PC-3 (cell line): Measurements from ENCODE around the gene SYMPK. TPM values are rescaled to one million over a fixed set of nuclear protein-coding genes. Genes with fewer than 3 reads are reported as not detected.
A peak's percentile ranks its signal among the peaks of the same experiment; 100 is the strongest.

Experiments
- ATAC-seq: fragments of 200-7000 bp; cut with Tn5 transposase; 2 replicates; pipeline ENCODE4 v1.9.1; 2020; ENCODE audit warnings: mild to moderate bottlenecking, moderate library complexity
- BruUV-seq: library from RNA; stranded (reverse); fragments of 400-500 nt; replicated peaks from 2 replicates; lab custom pipeline; 2021; lab: Mats Ljungman, UMichigan
- CTCF ChIA-PET: fragments of 300-600 bp; sonication (Branson Sonifier 250); formaldehyde crosslinking; loops from one replicate; lab custom pipeline; 2022; ENCODE audit warnings: antibody characterized with exemption; lab: Charles Lee
- POLR2A ChIA-PET: fragments of 300-600 bp; sonication (Branson Sonifier 250); formaldehyde crosslinking; loops from one replicate; lab custom pipeline; 2022; ENCODE audit warnings: antibody characterized with exemption; ENCODE audit not compliant: unreplicated experiment; lab: Charles Lee
- DNase-seq: peaks from one replicate; pipeline ENCODE4 v3.0.0-alpha.2; 2015
- H2AFZ ChIP-seq: fragments of 300-600 bp; sonication (generic); 2 replicates; pipeline ENCODE4 v1.6.0; 2016; ENCODE audit warnings: antibody characterized with exemption, low read length
- H3F3A ChIP-seq: fragments of 300-600 bp; sonication (generic); one replicate; pipeline ENCODE4 v1.6.0; 2017; ENCODE audit warnings: antibody characterized with exemption, low read length, control low read depth, mild to moderate bottlenecking; ENCODE audit not compliant: unreplicated experiment
- H3K27ac ChIP-seq: fragments of 300-600 bp; sonication (generic); 2 replicates; pipeline ENCODE4 v1.5.1; 2016; ENCODE audit warnings: mild to moderate bottlenecking, low read length
- H3K27me3 ChIP-seq: fragments of 300-600 bp; sonication (generic); 2 replicates; pipeline ENCODE4 v1.6.1; 2016; ENCODE audit warnings: low read length, mixed read lengths
- H3K36me3 ChIP-seq: fragments of 300-600 bp; sonication (generic); 2 replicates; pipeline ENCODE4 v1.6.1; 2016; ENCODE audit warnings: low read depth, mixed run types, low read length, mixed read lengths
- H3K4me1 ChIP-seq: fragments of 300-600 bp; sonication (generic); 2 replicates; pipeline ENCODE4 v1.5.1; 2016; ENCODE audit warnings: low read length; ENCODE audit not compliant: insufficient read depth
- H3K4me2 ChIP-seq: fragments of 300-600 bp; sonication (generic); 2 replicates; pipeline ENCODE4 v1.6.0; 2016; ENCODE audit warnings: low read length
- H3K4me3 ChIP-seq: fragments of 300-600 bp; sonication (generic); 2 replicates; pipeline ENCODE4 v1.5.1; 2016; ENCODE audit warnings: mild to moderate bottlenecking, low read length, mixed read lengths
- H3K79me2 ChIP-seq: fragments of 300-600 bp; sonication (generic); 2 replicates; pipeline ENCODE4 v1.6.1; 2017; ENCODE audit warnings: low read length, mixed read lengths
- H3K9ac ChIP-seq: fragments of 300-600 bp; sonication (generic); 2 replicates; pipeline ENCODE4 v1.6.0; 2016; ENCODE audit warnings: mild to moderate bottlenecking, low read length
- H3K9me2 ChIP-seq: fragments of 300-600 bp; sonication (generic); replicated peaks from 2 replicates; pipeline ENCODE4 v1.6.1; 2016; ENCODE audit warnings: mixed run types, low read length, mixed read lengths
- H3K9me3 ChIP-seq: fragments of 300-600 bp; sonication (generic); 2 replicates; pipeline ENCODE4 v1.6.1; 2016; ENCODE audit warnings: low read length, mixed read lengths
- H4K20me1 ChIP-seq: fragments of 300-600 bp; sonication (generic); 2 replicates; pipeline ENCODE4 v1.6.1; 2016; ENCODE audit warnings: low read length, mixed read lengths
- CTCF ChIP-seq: fragments of 300-600 bp; sonication (generic); conservative IDR thresholded peaks from 2 replicates; pipeline ENCODE4 v1.5.1; 2017; ENCODE audit warnings: antibody characterized with exemption, low read depth, mild to moderate bottlenecking, low read length
- EZH2 ChIP-seq: fragments of 300-600 bp; sonication (generic); IDR thresholded peaks from one replicate; pipeline ENCODE4 v1.6.1; 2017; ENCODE audit warnings: antibody characterized with exemption, mild to moderate bottlenecking, low read length; ENCODE audit not compliant: unreplicated experiment
- EZH2phosphoT487 ChIP-seq: fragments of 300-600 bp; sonication (generic); IDR thresholded peaks from 2 replicates; pipeline ENCODE4 v1.6.1; 2018; ENCODE audit warnings: mild to moderate bottlenecking, antibody characterized with exemption, low read length, borderline replicate concordance
- intact Hi-C: fragments of 100-400 bp; cut with micrococcal nuclease; formaldehyde crosslinking; loops from 2 replicates; pipeline ENCODE4 v1.9.0; 2023
- total RNA-seq: library from RNA; depleted of rRNA; stranded (reverse); fragments of >200 nt; gene quantifications from 2 replicates; pipeline ENCODE4 v1.2.3, GENCODE V29; 2014

The SYMPK gene
- total RNA-seq, 1 experiment from 2014 or later, result 36.6 TPM

- TF ChIP-seq CTCF, result no peak
- TF ChIP-seq EZH2phosphoT487, result no peak
- TF ChIP-seq EZH2, result no peak
- peaks cover 16% of the 10 kb centered on the region for H3K79me2 ChIP-seq
- H3K4me1 ChIP-seq, result peaks cover 6% of the 10 kb centered on the region; the same call in 1 of the 2 replicates
- H3K27me3 ChIP-seq, result no peaks in the 10 kb centered on the region
- ChIA-PET POLR2A (interaction anchor here (0.5 to 0.6 kb wide), 2 partner anchors 23 to 47 kb away, joined by 3 to 10 read pairs; no protein-coding TSS in a partner anchor), CTCF (no interaction called here)
- intact Hi-C loops, result no loop called here
- H3K9me2 ChIP-seq, result no peaks in the 10 kb centered on the region
- peak overlapping the region; percentile 97 for H3K4me2 ChIP-seq
- H3K9ac ChIP-seq, result peak overlapping the region; percentile 83
- H4K20me1 ChIP-seq, result no peaks in the 10 kb centered on the region
- no peaks in the 10 kb centered on the region for H3F3A ChIP-seq
- no peak overlapping the region for H3K27ac ChIP-seq
- no peaks in the 10 kb centered on the region for H3K9me3 ChIP-seq
- no peak overlapping the region for H2AFZ ChIP-seq
- H3K4me3 ChIP-seq, result peak overlapping the region; percentile 93
- BruUV-seq, result TSS peak; percentile 49
- ATAC-seq (no peak), DNase-seq (no peak)
- peaks cover 8% of the 10 kb centered on the region; the same call in 1 of the 2 replicates for H3K36me3 ChIP-seq
These were observed 71.0 kb downstream of the SYMPK start for GRCh38 chr19:45791744-45792469.

- H4K20me1 ChIP-seq, result no peaks in the 10 kb centered on the region
- peaks cover 8% of the 10 kb centered on the region; the same call in 1 of the 2 replicates for H3K36me3 ChIP-seq
- no peaks in the 10 kb centered on the region for H3F3A ChIP-seq
- no peak overlapping the region for H3K27ac ChIP-seq
- no peak overlapping the region for H2AFZ ChIP-seq
- peak overlapping the region; percentile 93; the same call in 1 of the 2 replicates for H3K4me3 ChIP-seq
- H3K4me2 ChIP-seq, result peak overlapping the region; percentile 97
- H3K79me2 ChIP-seq, result peaks cover 16% of the 10 kb centered on the region
- H3K9me2 ChIP-seq, result no peaks in the 10 kb centered on the region
- TF ChIP-seq EZH2 (no peak), CTCF (no peak), EZH2phosphoT487 (no peak)
- ChIA-PET POLR2A (no interaction called here), CTCF (no interaction called here)
- intact Hi-C loops, result no loop called here
- H3K4me1 ChIP-seq, result peaks cover 6% of the 10 kb centered on the region; the same call in 1 of the 2 replicates
- no peaks in the 10 kb centered on the region for H3K27me3 ChIP-seq
- H3K9ac ChIP-seq, result no peak overlapping the region
- ATAC-seq, result no peak
- DNase-seq, result no peak
- no TSS peak for BruUV-seq
- H3K9me3 ChIP-seq, result no peaks in the 10 kb centered on the region
These were observed 72.0 kb downstream of the SYMPK start for GRCh38 chr19:45790942-45791341.
